Medulla oblongata (tissue), 1 donor: ENCODE measurements around the gene SH2D4B.

Experiments used
- DNase-seq: peaks from one replicate; pipeline ENCODE4 v3.0.0-alpha.2; 2015; ENCODE audit errors: extremely low spot score

Gene SH2D4B

GRCh38 chr10:80589726-80590373 lies 52.1 kb downstream of the SH2D4B start:
- no peak for DNase-seq

GRCh38 chr10:80590585-80591125 lies 53.0 kb downstream of the SH2D4B start:
- no peak for DNase-seq

GRCh38 chr10:80596391-80597257 lies 58.9 kb downstream of the SH2D4B start:
- DNase-seq: no peak

GRCh38 chr10:80598084-80598798 lies 60.5 kb downstream of the SH2D4B start:
- DNase-seq: no peak

GRCh38 chr10:80598951-80599350 lies 61.2 kb downstream of the SH2D4B start:
- no peak for DNase-seq

- DNase-seq: peak; percentile 42
These were observed 61.7 kb downstream of the SH2D4B start for GRCh38 chr10:80599424-80599847.

- no peak for DNase-seq
These were observed 62.6 kb downstream of the SH2D4B start for GRCh38 chr10:80600256-80600655.

- DNase-seq: no peak
These were observed 65.2 kb downstream of the SH2D4B start for GRCh38 chr10:80602881-80603280.

- DNase-seq: no peak
These were observed 65.8 kb downstream of the SH2D4B start for GRCh38 chr10:80603516-80603915.

GRCh38 chr10:80608706-80609105 lies 71.0 kb downstream of the SH2D4B start:
- DNase-seq: no peak

GRCh38 chr10:80609331-80609730 lies 71.6 kb downstream of the SH2D4B start:
- DNase-seq: no peak

GRCh38 chr10:80611481-80612185 lies 73.9 kb downstream of the SH2D4B start:
- DNase-seq: no peak

- no peak for DNase-seq
These were observed 74.6 kb downstream of the SH2D4B start for GRCh38 chr10:80612261-80612660.

- DNase-seq: no peak
These were observed 75.9 kb downstream of the SH2D4B start for GRCh38 chr10:80613466-80614170.

GRCh38 chr10:80614576-80615416 lies 77.1 kb downstream of the SH2D4B start:
- no peak for DNase-seq

- DNase-seq: no peak
These were observed 80.1 kb downstream of the SH2D4B start for GRCh38 chr10:80617807-80618206.

GRCh38 chr10:80619036-80619435 lies 81.3 kb downstream of the SH2D4B start:
- no peak for DNase-seq

- no peak for DNase-seq
These were observed 84.5 kb downstream of the SH2D4B start for GRCh38 chr10:80622153-80622552.

- DNase-seq: no peak
These were observed 92.6 kb downstream of the SH2D4B start for GRCh38 chr10:80630324-80630723.

GRCh38 chr10:80632742-80633141 lies 95.0 kb downstream of the SH2D4B start:
- no peak for DNase-seq
